NCI-H1694 treated with DMSO at 0.1 percent for 48 hours (cell line): ENCODE measurements around the gene KRT8.
"Not testable (repeated sequence)": the region's sequence is repeated elsewhere in the genome, so short reads cannot be mapped to it uniquely, and the experiment has no call there.

ENCODE experiments used
- DNase-seq: peaks from one replicate; lab custom pipeline; 2025; lab: John Stamatoyannopoulos, UW

Gene KRT8

DNA sequence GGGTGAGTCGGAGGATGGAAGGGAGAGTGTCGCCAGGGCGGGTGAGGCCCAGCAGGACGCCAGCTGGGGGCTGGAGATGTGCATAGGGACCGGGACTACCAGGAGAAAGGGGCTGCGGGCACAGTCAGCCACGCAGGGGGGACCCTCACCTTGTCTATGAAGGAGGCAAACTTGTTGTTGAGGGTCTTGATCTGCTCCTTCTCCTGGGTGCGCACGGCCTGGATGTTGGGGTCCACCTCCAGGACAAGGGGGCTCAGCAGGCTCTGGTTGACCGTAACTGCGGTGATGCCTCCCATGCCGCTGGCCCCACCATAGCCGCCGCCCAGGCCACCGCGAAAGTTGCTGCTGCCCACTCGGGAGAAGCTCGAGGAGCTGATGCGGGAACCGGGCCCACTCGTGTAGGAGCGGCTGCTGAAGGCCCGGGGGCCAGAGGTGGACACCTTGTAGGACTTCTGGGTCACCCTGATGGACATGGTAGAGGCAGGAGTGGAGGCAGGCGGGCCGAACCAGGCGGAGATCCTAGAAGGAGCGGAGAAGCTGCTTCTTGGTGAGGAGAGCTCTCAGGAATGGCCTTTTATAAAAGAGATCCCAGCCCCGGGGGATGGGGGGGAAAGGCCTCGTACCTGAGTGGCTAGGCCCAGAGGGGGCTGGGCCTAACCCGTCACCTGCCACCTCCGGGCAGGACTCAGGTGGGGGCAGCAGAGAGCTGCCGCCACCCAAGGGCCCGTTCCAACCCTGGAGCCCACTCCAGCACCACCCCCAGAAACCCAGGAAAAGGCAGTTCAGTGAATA, at the start of gene KRT8:
TSS of gene KRT8 (minus strand) at position 568 of the 792 bp plus-strand sequence. CDS start at position 473, 95 bp downstream.
- not testable (repeated sequence) for DNase-seq

DNA sequence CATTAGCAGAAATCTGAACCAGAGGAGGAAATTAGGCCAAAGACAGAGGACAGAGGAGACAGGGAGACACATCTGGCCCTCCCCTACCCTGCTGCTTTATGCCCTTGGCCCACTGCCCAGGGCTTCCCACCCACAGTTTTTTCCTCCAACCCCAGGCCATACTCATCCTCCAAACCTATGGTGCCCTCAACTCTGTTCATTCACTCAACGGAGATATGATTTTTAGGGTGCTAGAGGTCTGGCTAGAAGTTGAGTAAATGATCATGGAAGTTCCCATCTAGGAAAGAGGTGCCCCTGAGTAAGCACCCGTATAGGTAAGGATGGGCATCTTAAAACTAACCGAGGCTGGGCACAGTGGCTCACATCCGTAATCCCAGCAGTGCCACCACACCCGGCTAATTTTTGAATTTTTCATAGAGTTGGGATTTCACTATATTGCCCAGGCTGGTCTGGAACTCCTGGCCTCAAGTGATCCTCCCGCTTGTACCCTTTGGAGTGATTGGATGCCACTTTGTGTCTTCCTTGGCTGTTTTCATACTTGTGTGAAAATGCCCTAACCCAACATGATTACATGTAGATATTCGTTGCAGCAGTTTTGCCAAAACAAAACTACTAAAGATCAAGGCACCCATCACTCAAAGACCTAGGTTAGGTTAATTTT, 48.4 kb upstream of the KRT8 start:
- no peak for DNase-seq

DNA sequence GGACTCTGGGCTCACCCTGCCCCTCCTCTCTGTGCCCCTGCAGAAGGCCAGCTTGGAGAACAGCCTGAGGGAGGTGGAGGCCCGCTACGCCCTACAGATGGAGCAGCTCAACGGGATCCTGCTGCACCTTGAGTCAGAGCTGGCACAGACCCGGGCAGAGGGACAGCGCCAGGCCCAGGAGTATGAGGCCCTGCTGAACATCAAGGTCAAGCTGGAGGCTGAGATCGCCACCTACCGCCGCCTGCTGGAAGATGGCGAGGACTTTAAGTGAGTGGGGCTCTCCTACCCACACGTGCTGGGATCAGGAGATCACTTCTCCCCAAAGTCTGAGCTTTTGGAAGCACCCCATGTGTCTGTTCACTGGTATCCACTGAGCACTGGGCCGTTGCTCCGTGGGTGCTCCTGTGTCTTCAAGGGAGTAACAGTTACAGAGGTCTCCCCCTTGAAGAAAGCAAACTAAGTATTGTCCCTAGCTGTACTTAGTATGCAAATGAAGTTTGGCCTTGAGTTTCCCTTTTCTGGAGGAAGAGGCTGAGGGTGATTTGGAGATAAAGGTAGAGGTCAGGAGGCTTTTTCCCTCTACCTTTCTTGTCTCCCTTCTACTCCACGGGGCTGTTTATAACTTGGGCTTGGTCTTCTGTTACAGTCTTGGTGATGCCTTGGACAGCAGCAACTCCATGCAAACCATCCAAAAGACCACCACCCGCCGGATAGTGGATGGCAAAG, 47.4 kb upstream of the KRT8 start:
- no peak for DNase-seq

DNA sequence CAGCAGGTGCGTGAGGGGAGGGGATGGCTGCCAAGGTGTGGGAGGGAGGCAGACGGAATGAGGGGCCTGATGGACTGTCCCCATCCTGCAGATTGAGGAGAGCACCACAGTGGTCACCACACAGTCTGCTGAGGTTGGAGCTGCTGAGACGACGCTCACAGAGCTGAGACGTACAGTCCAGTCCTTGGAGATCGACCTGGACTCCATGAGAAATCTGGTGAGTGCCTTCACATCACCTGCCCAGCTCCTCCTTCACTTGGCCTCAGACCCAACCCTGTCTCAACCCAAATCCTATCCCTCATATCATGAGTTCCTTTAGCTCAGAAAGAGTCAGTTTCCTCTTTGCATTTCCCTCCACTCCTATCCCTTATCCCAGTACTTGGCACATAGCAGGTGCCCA, 46.8 kb upstream of the KRT8 start:
- DNase-seq, result no peak

DNA sequence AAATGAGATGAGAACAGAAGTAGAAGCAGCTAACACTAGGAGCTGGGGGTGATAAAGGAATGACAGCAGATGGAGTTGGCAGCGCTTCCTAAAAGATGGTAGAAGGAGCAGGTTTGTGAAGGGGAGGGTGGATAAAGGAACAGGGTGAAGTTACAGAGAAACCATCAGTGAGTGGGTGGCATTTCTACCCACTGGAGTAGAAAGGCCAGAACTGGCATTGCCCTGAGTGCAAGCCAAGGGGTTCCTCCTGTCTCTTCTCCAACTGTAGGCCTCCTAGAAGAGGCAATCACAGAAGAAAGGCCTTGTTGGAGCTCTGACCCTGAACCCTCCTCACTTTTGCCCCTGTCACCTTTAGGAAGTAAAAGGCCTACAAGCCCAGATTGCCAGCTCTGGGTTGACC, 46.2 kb upstream of the KRT8 start:
- no peak for DNase-seq

DNA sequence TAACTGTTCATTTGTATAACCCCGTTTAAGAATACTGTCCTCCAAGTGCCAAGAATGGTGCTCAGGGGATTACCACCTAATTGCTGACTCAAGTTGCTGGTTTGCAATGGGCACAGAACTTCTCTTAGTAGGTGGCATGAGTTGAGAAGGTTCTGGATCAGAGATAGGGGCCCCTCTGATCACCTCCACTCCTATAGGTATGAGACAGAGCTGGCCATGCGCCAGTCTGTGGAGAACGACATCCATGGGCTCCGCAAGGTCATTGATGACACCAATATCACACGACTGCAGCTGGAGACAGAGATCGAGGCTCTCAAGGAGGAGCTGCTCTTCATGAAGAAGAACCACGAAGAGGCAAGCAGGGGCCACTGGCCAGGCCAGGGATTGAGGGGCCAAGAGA, 45.7 kb upstream of the KRT8 start:
- no peak for DNase-seq

DNA sequence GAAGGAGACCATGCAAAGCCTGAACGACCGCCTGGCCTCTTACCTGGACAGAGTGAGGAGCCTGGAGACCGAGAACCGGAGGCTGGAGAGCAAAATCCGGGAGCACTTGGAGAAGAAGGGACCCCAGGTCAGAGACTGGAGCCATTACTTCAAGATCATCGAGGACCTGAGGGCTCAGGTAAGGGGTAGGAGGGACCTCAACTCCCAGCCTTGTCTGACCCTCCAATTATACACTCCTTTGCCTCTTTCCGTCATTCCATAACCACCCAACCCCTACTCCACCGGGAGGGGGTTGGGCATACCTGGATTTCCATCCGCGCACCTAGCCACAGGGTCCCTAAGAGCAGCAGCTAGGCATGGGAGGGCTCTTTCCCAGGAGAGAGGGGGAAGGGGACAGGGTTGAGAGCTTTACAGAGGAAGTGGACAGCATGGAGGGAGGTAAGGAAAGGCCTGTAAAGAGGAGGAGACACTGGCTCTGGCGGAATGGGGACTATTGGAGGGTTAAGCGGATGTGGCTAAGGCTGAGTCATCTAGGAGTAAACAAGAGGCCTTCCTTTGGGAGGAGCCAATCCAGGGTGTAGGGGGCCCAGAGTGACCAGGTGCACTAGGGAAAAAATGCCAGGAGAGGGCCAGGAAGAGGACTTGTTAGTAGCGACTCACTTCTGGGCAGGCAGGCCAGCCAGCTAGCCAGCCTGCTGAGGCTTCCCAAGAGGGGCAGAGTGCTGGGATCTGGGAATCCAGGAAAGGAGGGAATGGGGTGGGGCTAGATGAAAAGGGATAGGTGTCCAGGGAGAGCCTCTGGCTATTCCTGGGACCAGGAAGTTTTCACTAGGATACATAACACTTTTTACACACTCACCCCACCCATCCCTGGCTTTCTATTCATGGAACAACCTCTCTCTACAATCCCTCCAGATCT, 44.8 kb upstream of the KRT8 start:
- DNase-seq, result no peak

DNA sequence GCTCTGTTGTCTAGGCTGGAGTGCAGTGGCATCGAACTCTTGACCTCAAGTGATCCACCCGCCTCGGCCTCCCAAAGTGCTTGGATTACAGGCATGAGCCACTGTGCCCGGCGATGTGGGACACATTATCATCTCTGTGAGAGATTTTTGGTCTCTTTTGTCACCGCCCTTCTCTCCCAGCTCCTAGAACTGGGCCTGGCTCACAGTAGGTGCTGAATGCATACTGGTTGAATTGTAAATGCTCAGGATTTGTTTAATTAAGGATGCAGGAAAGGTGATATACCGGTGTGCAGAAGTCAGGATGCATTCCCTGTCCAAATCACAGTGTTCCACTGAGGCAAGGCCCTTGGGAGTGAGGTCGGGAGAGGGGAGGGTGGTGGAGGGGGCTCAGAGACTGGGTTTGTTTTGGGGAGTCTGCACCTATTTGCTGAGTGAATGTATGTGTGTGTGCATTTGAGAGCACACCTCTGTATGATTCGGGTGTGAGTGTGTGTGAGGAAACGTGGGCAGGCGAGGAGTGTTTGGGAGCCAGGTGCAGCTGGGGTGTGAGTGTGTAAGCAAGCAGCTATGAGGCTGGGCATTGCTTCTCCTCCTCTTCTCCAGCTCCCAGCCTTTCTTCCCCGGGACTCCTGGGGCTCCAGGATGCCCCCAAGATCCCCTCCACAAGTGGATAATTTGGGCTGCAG, 43.0 kb upstream of the KRT8 start:
- no peak for DNase-seq

DNA sequence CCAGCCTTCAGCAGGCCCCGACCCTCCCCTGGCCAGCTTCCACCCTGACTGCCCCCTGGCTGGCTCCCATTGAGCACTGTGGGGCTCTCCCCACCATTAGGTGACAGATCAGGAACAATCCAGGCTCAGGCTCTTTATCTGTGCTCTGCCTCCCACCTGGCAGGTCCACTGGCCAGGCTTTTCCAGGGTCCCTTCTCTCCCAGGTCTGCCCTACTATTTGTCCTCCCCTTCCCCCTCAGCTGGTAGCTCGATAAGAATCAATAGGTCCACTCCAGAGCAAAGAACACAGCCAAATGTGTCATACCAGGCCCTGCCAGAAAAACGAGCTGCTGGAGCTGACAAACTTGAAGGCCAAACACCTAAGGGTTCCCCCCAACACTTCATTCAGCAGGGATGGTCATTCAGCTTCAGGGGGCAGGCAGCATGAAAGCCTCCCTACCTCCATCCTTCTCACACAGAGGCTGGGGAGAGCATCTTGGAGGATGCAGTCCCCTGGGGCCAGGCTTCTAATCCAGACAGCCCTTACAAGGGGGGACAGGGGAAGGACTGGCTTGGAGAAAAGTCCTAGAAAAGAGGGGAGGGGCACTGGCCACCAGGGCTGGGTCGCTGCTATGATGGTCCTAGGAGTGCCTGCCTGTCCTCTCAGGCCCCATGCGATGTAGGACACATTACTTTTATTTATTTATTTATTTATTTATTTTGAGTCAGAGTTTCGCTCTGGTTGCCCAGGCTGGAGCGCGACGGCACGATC, 42.1 kb upstream of the KRT8 start:
- DNase-seq, result no peak

DNA sequence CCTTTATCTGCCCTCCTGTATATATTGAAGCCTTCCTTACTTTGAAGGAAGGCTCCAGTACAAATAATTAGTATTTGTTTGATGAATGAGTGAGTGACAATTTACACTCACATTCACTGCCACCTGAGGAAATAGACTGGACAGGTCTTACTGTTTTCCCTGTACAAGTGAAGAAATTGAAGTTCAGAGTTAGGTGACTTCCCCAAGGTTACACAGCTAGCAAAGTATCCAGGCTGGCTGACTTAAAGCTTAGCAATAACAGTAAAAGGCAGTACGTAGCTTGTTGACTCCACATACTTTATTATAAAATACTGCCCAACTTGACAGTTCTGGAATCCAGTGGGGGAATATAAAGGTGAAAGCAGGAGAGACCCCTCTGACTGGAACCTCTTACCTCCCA, 41.5 kb upstream of the KRT8 start:
- DNase-seq, result no peak

DNA sequence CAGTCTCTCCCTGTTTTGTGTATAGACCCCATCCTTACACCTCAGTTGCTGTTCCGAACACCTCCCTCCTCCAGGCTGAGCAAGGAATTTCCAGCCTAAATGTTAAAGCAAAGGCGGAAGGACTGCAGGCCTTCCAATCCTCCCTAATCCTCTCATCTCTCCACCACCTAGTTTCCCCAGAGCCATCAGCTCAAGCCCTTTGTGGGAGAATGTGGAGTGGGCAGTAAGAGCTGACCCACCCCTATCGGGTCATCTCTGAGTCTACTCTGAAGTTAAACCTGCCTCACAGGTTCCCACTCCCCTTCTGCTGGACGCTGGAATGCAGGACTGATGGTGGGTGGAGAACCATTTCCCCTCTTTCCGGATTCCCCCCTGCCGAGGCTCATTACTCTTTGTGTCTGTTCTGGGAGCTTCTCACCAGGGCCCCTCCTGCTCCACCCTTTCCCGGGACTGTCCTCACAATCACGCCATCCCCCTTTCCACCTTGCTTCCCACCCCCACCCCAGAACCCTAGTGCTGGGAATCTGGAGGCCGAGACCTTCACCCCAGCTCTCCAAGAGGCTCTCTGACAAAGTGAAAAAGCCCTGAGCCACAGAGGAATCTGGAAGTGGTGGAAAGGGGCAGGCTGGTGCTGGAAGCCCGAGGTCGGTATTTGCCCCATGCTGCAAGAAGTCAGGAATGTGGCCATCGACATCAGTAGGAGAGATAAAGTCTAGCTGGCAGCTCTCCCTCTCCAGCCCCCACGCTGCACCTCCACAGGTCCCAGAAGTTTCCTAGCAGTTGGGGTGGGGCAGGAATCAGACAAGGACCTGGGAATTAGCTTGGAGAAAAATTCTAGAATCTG, 40.7 kb upstream of the KRT8 start:
- DNase-seq, result no peak

DNA sequence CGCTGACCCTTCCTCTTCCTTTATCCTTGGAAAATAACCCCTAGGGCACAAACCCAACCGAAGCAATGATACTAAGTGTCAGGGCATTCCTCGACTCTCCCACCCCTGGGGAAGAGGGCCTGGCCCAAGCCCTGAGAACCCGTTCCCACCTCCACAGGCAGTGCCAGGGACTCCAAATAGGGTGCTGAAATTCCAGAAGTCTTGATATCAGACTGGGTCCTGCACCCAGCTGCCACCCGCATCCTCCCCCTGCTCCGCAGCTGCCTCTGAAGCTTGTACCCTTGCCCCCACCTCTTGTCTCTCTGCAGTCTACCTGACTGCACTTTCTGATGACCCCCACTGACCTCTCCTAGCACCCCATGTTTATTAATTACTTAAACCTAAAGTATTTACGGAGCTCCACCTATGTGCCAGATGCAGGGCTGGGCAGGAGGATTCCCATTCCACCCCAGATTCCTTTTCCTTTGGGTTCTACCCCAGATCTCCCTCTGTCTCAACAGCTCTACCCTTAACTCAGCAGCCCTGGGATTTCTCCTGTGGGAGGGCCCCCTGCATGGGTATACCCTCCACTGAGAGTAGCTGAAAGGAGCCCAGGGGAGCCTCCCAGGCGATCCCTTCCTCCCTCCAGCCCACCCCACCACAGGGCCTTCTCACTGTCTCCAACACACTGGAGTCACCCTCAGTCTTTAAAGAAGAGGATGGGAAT, 40.0 kb upstream of the KRT8 start:
- DNase-seq, result no peak

DNA sequence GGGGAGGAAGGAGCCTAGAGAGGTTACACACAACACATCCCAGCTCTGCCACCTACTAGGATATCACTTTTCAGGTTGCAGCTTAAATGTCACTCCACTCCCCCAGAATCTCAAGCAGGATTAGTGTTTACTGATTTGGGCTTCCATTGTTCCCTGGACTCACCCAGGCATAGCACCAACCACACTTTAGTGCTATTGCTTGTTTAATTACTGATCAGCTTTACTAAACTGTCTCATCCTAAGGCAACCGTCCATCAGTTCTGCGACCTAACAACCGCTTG, 38.0 kb upstream of the KRT8 start:
- DNase-seq, result no peak

DNA sequence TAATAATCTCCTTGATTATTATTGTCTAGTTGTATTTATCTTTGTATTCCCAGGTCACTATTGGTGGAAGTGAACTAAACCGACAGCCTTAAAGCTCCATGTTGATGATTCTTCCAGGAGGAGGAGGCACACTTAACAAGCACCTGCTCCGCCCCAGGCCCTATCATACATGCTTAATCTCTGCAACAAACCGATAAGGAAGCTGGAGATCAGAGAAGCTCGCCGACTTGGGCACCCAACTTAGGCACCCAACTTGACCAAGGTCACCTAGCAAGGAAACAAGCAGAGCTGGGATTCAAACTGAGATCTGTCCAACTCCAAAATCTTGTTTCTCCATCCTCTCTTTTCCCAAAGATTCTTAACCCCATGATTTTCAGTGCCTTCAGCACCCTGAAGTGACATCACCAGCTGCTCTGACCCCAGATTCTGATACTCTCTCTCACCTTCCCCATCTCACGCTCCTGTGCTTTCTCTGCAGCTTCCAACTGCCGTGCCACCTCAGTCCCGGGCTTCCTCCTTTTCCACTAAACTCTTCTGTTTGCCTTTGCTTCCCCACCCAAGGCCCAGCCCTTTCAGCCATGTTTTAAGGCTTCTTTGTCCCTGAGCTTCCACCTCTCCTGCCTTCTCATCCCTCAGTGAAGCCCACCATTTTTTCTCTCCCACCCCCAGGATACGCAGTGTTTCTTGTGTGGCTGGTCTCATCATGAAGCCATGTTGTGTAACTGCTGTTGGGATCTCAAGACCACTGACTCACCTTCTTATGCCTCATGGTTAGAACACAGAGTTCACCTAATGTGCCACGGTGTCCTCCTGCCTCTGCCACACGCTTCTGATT, 37.4 kb upstream of the KRT8 start:
- DNase-seq, result no peak

DNA sequence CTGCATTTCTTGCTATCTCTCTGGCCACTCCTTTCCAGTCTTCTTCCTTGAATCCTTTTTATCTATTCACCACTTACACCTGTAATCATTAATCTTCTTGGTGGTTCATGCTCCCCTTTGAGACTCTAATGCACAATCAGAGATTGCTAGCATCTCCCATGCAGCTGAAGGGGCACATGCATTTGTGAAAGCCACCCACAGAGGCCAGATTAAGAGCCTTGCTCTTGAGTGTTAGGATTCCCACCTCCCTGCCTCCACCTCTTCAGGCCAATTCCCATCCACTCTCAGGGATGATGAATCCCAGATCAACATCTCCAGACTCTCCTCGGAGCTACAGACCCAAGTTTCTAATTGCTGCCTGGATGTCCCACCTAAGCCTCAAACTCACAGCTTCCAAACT, 24.7 kb upstream of the KRT8 start:
- DNase-seq, result no peak

DNA sequence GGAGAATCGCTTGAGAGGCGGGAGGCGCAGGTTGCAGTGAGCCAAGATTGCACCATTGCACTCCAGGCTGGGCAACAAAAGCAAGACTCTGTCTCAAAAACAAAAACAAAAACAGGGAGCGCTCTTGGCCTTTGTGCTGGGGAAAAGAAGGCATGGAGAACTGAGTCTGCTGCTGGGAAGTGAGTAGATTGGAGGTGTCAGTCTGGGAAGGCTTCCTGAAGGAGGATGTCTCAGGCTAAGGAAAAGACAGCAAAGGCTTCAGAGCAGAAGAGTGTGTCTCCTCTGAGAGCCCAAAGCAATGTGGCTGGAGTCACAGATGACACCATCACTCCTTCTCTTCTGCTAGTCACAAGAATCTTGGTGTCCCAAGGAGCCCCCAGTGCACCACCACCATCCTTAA, 23.1 kb upstream of the KRT8 start:
- no peak for DNase-seq

DNA sequence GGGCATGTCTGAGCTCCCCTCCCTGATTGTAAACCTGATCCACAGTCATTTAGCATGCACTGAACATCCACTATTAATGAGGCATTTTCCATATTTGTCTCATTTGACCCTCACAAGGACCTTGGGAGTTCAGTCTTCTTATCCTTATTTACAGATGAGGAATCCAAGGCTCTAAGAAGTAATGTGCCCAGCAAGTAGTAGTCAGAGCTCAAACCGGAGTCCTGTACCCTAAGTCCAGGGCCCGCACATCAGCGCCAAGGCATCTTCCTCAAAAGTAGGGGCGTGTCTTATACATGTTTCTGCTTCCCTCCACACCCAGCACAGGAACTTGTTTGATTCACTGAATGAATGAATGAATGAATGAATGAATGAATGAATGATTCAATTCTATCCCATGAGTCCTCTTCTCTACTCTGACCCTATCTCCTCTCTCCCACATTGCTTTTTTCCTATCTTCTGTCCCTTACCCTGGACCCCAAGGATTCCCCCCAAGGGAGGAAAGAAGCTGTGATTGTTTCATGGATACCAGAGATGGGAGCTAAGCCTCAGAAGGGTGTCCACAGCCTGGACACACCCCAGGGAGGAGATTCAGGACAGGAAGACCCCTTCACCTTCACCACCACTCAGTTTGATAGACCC, 21.8 kb upstream of the KRT8 start:
- DNase-seq, result no peak
